Stimulated activated CD4-positive, alpha-beta T cell treated with anti-CD3 and anti-CD28 coated beads, TNF-alpha, amount 100 ng/mL, for 1 hour (primary cell): ENCODE results near the gene EPN2.
"Not testable (repeated sequence)": the region's sequence is repeated elsewhere in the genome, so short reads cannot be mapped to it uniquely, and the experiment has no call there.

Source experiments
- DNase-seq, 3 donors: peaks; one replicate each; pipeline ENCODE4 v3.0.0-alpha.2; 2020; ENCODE audit warnings: low read depth in 3 of 3, low spot score in 1 of 3

Gene EPN2

GRCh38 chr17:19343256-19343630 lies 106.1 kb downstream of the EPN2 start:
- DNase-seq = no peak

- no peak for DNase-seq
These were observed 106.5 kb downstream of the EPN2 start for GRCh38 chr17:19343671-19344151.

GRCh38 chr17:19344311-19345066 lies 107.3 kb downstream of the EPN2 start:
- no peak for DNase-seq

GRCh38 chr17:19345067-19345460 lies 107.9 kb downstream of the EPN2 start:
- no peak for DNase-seq

- no peak for DNase-seq
These were observed 108.6 kb downstream of the EPN2 start for GRCh38 chr17:19345486-19346350.

GRCh38 chr17:19346351-19347255 lies 109.4 kb downstream of the EPN2 start:
- DNase-seq = no peak

GRCh38 chr17:19347323-19348080 lies 110.3 kb downstream of the EPN2 start:
- no peak for DNase-seq

- DNase-seq = no peak
These were observed 111.0 kb downstream of the EPN2 start for GRCh38 chr17:19348081-19348650.

- no peak for DNase-seq
These were observed 111.6 kb downstream of the EPN2 start for GRCh38 chr17:19348806-19349205.

- DNase-seq = not testable (repeated sequence)
These were observed 116.2 kb downstream of the EPN2 start for GRCh38 chr17:19353401-19353800.

GRCh38 chr17:19354748-19355147 lies 117.6 kb downstream of the EPN2 start:
- no peak for DNase-seq

- no peak for DNase-seq
These were observed 120.2 kb downstream of the EPN2 start for GRCh38 chr17:19357351-19357750.

- DNase-seq = no peak
These were observed 120.6 kb downstream of the EPN2 start for GRCh38 chr17:19357761-19358160.

GRCh38 chr17:19359151-19359550 lies 122.0 kb downstream of the EPN2 start:
- DNase-seq = no peak

- DNase-seq = no peak
These were observed 122.7 kb downstream of the EPN2 start for GRCh38 chr17:19359856-19360255.

- no peak for DNase-seq
These were observed 123.6 kb downstream of the EPN2 start for GRCh38 chr17:19360772-19361171.

- DNase-seq = no peak
These were observed 124.2 kb downstream of the EPN2 start for GRCh38 chr17:19361326-19361725.

GRCh38 chr17:19361944-19362276 lies 124.7 kb downstream of the EPN2 start:
- no peak for DNase-seq

- peak; percentile 84 to 96 (median 93) for DNase-seq
These were observed 125.3 kb downstream of the EPN2 start, which contains the start of gene B9D1 for GRCh38 chr17:19362277-19363113. TSS of gene B9D1 (minus strand) at chr17:19362723. CDS start at chr17:19362569, 154 bp downstream.
